IMR-90 (cell line): Measurements from ENCODE around the gene IQUB. TPM values are rescaled to one million over a fixed set of nuclear protein-coding genes. Genes with fewer than 3 reads are reported as not detected.

Source experiments
- ATAC-seq: fragments of 200-7000 bp; cut with Tn5 transposase; 2 replicates; pipeline ENCODE4 v1.9.1; 2020; ENCODE audit warnings: low read depth, mild to moderate bottlenecking, moderate library complexity
- BruUV-seq: library from RNA; stranded (reverse); fragments of 400-500 nt; replicated peaks from 2 replicates; lab custom pipeline; 2021; lab: Mats Ljungman, UMichigan
- CTCF ChIA-PET: fragments of 300-600 bp; formaldehyde crosslinking; extraction: SDS; loops from one replicate; lab custom pipeline; 2021; ENCODE audit warnings: antibody characterized with exemption; lab: Yijun Ruan, JAX
- POLR2A ChIA-PET: fragments of 300-600 bp; sonication (Branson Sonifier 250); formaldehyde crosslinking; loops from one replicate; lab custom pipeline; 2022; ENCODE audit warnings: antibody characterized with exemption; ENCODE audit not compliant: unreplicated experiment; lab: Charles Lee
- DNase-seq: peaks from one replicate; pipeline ENCODE4 v3.0.0; 2013
- H2AFZ ChIP-seq: replicated peaks from 2 replicates; pipeline ENCODE3; 2013; ENCODE audit warnings: low read length, mild to moderate bottlenecking; ENCODE audit not compliant: poor library complexity
- H2AK5ac ChIP-seq: 2 replicates; pipeline ENCODE4 v1.6.1; 2013; ENCODE audit warnings: low read depth, low read length, inconsistent platforms
- H2AK9ac ChIP-seq: replicated peaks from 2 replicates; pipeline ENCODE3; 2013; ENCODE audit warnings: mild to moderate bottlenecking, low read depth, low read length, moderate library complexity; ENCODE audit not compliant: poor library complexity
- H2BK120ac ChIP-seq: 2 replicates; pipeline ENCODE4 v1.6.1; 2013; ENCODE audit warnings: low read depth, low read length, inconsistent platforms
- H2BK15ac ChIP-seq: 3 replicates; pipeline ENCODE4 v1.6.1; 2013; ENCODE audit warnings: low read depth, low read length, inconsistent platforms
- H2BK20ac ChIP-seq: 2 replicates; pipeline ENCODE4 v1.6.1; 2013; ENCODE audit warnings: low read depth, mild to moderate bottlenecking, inconsistent platforms, low read length, moderate library complexity
- H2BK5ac ChIP-seq: 2 replicates; pipeline ENCODE4 v1.6.1; 2013; ENCODE audit warnings: mild to moderate bottlenecking, low read depth, low read length, inconsistent platforms; ENCODE audit not compliant: poor library complexity, severe bottlenecking
- H3K14ac ChIP-seq: replicated peaks from 2 replicates; pipeline ENCODE4 v1.6.1; 2013; ENCODE audit warnings: low read depth, low read length, inconsistent platforms
- H3K18ac ChIP-seq: 2 replicates; pipeline ENCODE4 v1.6.1; 2013; ENCODE audit warnings: low read depth, low read length, control low read depth
- H3K23ac ChIP-seq: 2 replicates; pipeline ENCODE4 v1.6.1; 2013; ENCODE audit warnings: low read depth, low read length, inconsistent platforms
- H3K27ac ChIP-seq: 2 replicates; pipeline ENCODE4 v1.5.1; 2013; ENCODE audit warnings: mild to moderate bottlenecking, control low read depth, low read length; ENCODE audit not compliant: insufficient read depth
- H3K27me3 ChIP-seq: 2 replicates; pipeline ENCODE4 v1.6.1; 2013; ENCODE audit warnings: low read length; ENCODE audit not compliant: control insufficient read depth, insufficient read depth
- H3K36me3 ChIP-seq: 2 replicates; pipeline ENCODE4 v1.6.1; 2013; ENCODE audit warnings: low read length, mixed read lengths; ENCODE audit not compliant: control insufficient read depth, insufficient read depth
- H3K4ac ChIP-seq: 2 replicates; pipeline ENCODE4 v1.6.1; 2013; ENCODE audit warnings: low read depth, low read length, inconsistent platforms
- H3K4me1 ChIP-seq: 2 replicates; pipeline ENCODE4 v1.6.1; 2013; ENCODE audit warnings: low read length, mixed read lengths; ENCODE audit not compliant: control insufficient read depth, insufficient read depth
- H3K4me2 ChIP-seq: 2 replicates; pipeline ENCODE4 v1.6.1; 2013; ENCODE audit warnings: low read depth, mild to moderate bottlenecking, control low read depth, low read length, moderate library complexity
- H3K4me3 ChIP-seq: 2 replicates; pipeline ENCODE4 v1.5.1; 2013; ENCODE audit warnings: low read depth, mild to moderate bottlenecking, control low read depth, low read length, moderate library complexity; ENCODE audit not compliant: insufficient read depth
- H3K56ac ChIP-seq: 2 replicates; pipeline ENCODE4 v1.6.1; 2013; ENCODE audit warnings: low read length, inconsistent platforms; ENCODE audit not compliant: insufficient read depth; ENCODE audit errors: extremely low read depth
- H3K79me1 ChIP-seq, 2 experiments: 2 replicates each; pipeline ENCODE4 v1.6.1; 2013; ENCODE audit warnings: low read length in 2 of 2, inconsistent platforms in 1 of 2, low read depth in 1 of 2
- H3K9ac ChIP-seq: 2 replicates; pipeline ENCODE4 v1.6.1; 2013; ENCODE audit warnings: low read depth, low read length, control low read depth
- H3K9me1 ChIP-seq: 2 replicates; pipeline ENCODE4 v1.6.1; 2013; ENCODE audit warnings: low read length, inconsistent platforms; ENCODE audit not compliant: insufficient read depth
- H3K9me3 ChIP-seq: 2 replicates; pipeline ENCODE4 v1.6.1; 2013; ENCODE audit warnings: low read length; ENCODE audit not compliant: control insufficient read depth, insufficient read depth
- H4K20me1 ChIP-seq: 2 replicates; pipeline ENCODE4 v1.6.1; 2013; ENCODE audit warnings: low read length, inconsistent platforms; ENCODE audit not compliant: insufficient read depth
- H4K5ac ChIP-seq: 2 replicates; pipeline ENCODE4 v1.6.1; 2013; ENCODE audit warnings: mild to moderate bottlenecking, low read depth, low read length, control low read depth
- H4K8ac ChIP-seq, 2 experiments: 2 replicates each; pipeline ENCODE4 v1.6.1; 2013; ENCODE audit warnings: low read depth in 2 of 2, low read length in 2 of 2, control low read depth in 1 of 2, inconsistent platforms in 1 of 2
- H4K91ac ChIP-seq: 2 replicates; pipeline ENCODE4 v1.6.1; 2013; ENCODE audit warnings: low read depth, low read length, inconsistent platforms; ENCODE audit not compliant: insufficient read depth
- CHD1 ChIP-seq: IDR thresholded peaks from 2 replicates; pipeline ENCODE4 v1.6.1; 2012; ENCODE audit warnings: low read depth, low read length, improper control_type of control experiment
- ELK1 ChIP-seq: fragments of 150-350 bp; IDR thresholded peaks from 2 replicates; pipeline ENCODE4 v1.6.1; 2016; ENCODE audit warnings: low read depth, mild to moderate bottlenecking, low read length, moderate library complexity, borderline replicate concordance
- FOS ChIP-seq: fragments of 150-350 bp; IDR thresholded peaks from 2 replicates; pipeline ENCODE4 v1.6.1; 2016; ENCODE audit warnings: low read depth, low read length
- MAFK ChIP-seq: IDR thresholded peaks from 2 replicates; pipeline ENCODE4 v1.6.1; 2012; ENCODE audit warnings: low read depth, low read length, improper control_type of control experiment
- MAZ ChIP-seq: IDR thresholded peaks from 2 replicates; pipeline ENCODE4 v1.6.1; 2012; ENCODE audit warnings: low read depth, mild to moderate bottlenecking, low read length, improper control_type of control experiment, moderate library complexity, borderline replicate concordance
- MXI1 ChIP-seq: IDR thresholded peaks from 2 replicates; pipeline ENCODE4 v1.6.1; 2012; ENCODE audit warnings: low read depth, mild to moderate bottlenecking, low read length, moderate library complexity, borderline replicate concordance
- POLR2A ChIP-seq: IDR thresholded peaks from 2 replicates; pipeline ENCODE4 v1.6.1; 2012; ENCODE audit warnings: mild to moderate bottlenecking, low read depth, low read length
- RAD21 ChIP-seq: IDR thresholded peaks from 2 replicates; pipeline ENCODE4 v1.6.1; 2012; ENCODE audit warnings: low read length, improper control_type of control experiment
- RFX5 ChIP-seq: IDR thresholded peaks from 2 replicates; pipeline ENCODE4 v1.8.0; 2012; ENCODE audit warnings: low read depth, mild to moderate bottlenecking, low read length, moderate library complexity
- USF2 ChIP-seq: fragments of 150-350 bp; IDR thresholded peaks from 2 replicates; pipeline ENCODE4 v1.6.1; 2017; ENCODE audit warnings: mild to moderate bottlenecking, antibody characterized with exemption, low read length, low read depth
- WGBS, 2 experiments: methylation state at CpG; one replicate each; pipeline versions ENCODE4 v1.1.5 to v1.1.7; 2013; ENCODE audit warnings: missing lambda C conversion rate in 2 of 2; ENCODE audit not compliant: insufficient read length in 1 of 2; ENCODE audit errors: extremely low coverage in 2 of 2; 5-methylcytosine and 5-hydroxymethylcytosine counted together
- dilution Hi-C: fragments of 300-500 bp; cut with HindIII; formaldehyde crosslinking; loops from one replicate; pipeline ENCODE4 v1.14.3; 2018; ENCODE audit warnings: low sequenced_read_pairs; ENCODE audit not compliant: unreplicated experiment
- in situ Hi-C: fragments of 300-500 bp; cut with MboI; formaldehyde crosslinking; loops from 3 replicates; pipeline ENCODE4 v1.14.3; 2019; ENCODE audit warnings: low sequenced_read_pairs, inconsistent platforms, mixed read lengths
- intact Hi-C: fragments of 100-400 bp; cut with micrococcal nuclease; formaldehyde crosslinking; loops from 2 replicates; pipeline ENCODE4 v1.10.0; 2022
- polyA plus RNA-seq, 3 experiments: library from polyadenylated mRNA; depleted of rRNA; stranded (reverse); fragments of >200 nt; gene quantifications; 2 replicates each; pipeline ENCODE4 v1.2.3, GENCODE V29; 2012; ENCODE audit warnings: low replicate concordance in 1 of 3
- total RNA-seq: library from RNA; depleted of rRNA; stranded (reverse); fragments of >200 nt; gene quantifications from 2 replicates; pipeline ENCODE4 v1.2.3, GENCODE V29; 2012

The IQUB gene
- total and polyA plus RNA-seq, 2 of the 4 experiments (the other 2 are of a cell fraction): 0.05 to 0.18 TPM

GRCh38 chr7:123417580-123417979 is 116.8 kb downstream of the IQUB start:
- Histone ChIP-seq H3K14ac (no peak overlapping the region), H2BK20ac (no peak overlapping the region), H4K91ac (no peak overlapping the region), H3K4me2 (no peak overlapping the region), H3K79me1 (no peaks in the 10 kb centered on the region), H2BK5ac (no peak overlapping the region), H3K36me3 (no peaks in the 10 kb centered on the region), H3K4ac (no peak overlapping the region), H2AK5ac (no peak overlapping the region), H4K8ac (no peak overlapping the region), H3K27ac (no peak overlapping the region), H3K4me3 (no peak overlapping the region), H3K9me3 (peaks cover 6% of the 10 kb centered on the region; the same call in 1 of the 2 replicates), H3K56ac (no peak overlapping the region), H2BK15ac (no peak overlapping the region), H2AFZ (no peak overlapping the region), H4K20me1 (no peaks in the 10 kb centered on the region), H3K4me1 (no peaks in the 10 kb centered on the region), H3K27me3 (no peaks in the 10 kb centered on the region), H3K18ac (no peak overlapping the region), H3K23ac (no peak overlapping the region), H3K9ac (no peak overlapping the region), H3K9me1 (no peaks in the 10 kb centered on the region), H2AK9ac (no peak overlapping the region), H2BK120ac (no peak overlapping the region), H4K5ac (no peak overlapping the region)
- no peak for TF ChIP-seq ELK1
- no peak for TF ChIP-seq POLR2A
- TF ChIP-seq MXI1: no peak
- TF ChIP-seq MAZ: no peak
- TF ChIP-seq CHD1: no peak
- TF ChIP-seq RAD21: no peak
- TF ChIP-seq USF2: no peak
- no peak for TF ChIP-seq FOS
- no peak for TF ChIP-seq MAFK
- no peak for TF ChIP-seq RFX5
- WGBS, 2 experiments: 43% methylated on average over 2 of the region's 2 CpGs; no CpG with 5 or more reads in 1 of the 2 experiments
- in situ Hi-C loops: no loop called here
- no peak for DNase-seq
- no TSS peak for BruUV-seq
- POLR2A ChIA-PET: no interaction called here
- dilution Hi-C loops: no loop called here
- intact Hi-C loops: no loop called here
- CTCF ChIA-PET: no interaction called here
- ATAC-seq: no peak
